PC-3 (cell line): ENCODE results near the gene MYO3B. TPM values are rescaled to one million over a fixed set of nuclear protein-coding genes. Genes with fewer than 3 reads are reported as not detected.

ENCODE experiments used
- ATAC-seq: fragments of 200-7000 bp; cut with Tn5 transposase; 2 replicates; pipeline ENCODE4 v1.9.1; 2020; ENCODE audit warnings: mild to moderate bottlenecking, moderate library complexity
- BruUV-seq: library from RNA; stranded (reverse); fragments of 400-500 nt; replicated peaks from 2 replicates; lab custom pipeline; 2021; lab: Mats Ljungman, UMichigan
- CTCF ChIA-PET: fragments of 300-600 bp; sonication (Branson Sonifier 250); formaldehyde crosslinking; loops from one replicate; lab custom pipeline; 2022; ENCODE audit warnings: antibody characterized with exemption; lab: Charles Lee
- POLR2A ChIA-PET: fragments of 300-600 bp; sonication (Branson Sonifier 250); formaldehyde crosslinking; loops from one replicate; lab custom pipeline; 2022; ENCODE audit warnings: antibody characterized with exemption; ENCODE audit not compliant: unreplicated experiment; lab: Charles Lee
- DNase-seq: peaks from one replicate; pipeline ENCODE4 v3.0.0-alpha.2; 2015
- H2AFZ ChIP-seq: fragments of 300-600 bp; sonication (generic); 2 replicates; pipeline ENCODE4 v1.6.0; 2016; ENCODE audit warnings: antibody characterized with exemption, low read length
- H3F3A ChIP-seq: fragments of 300-600 bp; sonication (generic); one replicate; pipeline ENCODE4 v1.6.0; 2017; ENCODE audit warnings: antibody characterized with exemption, low read length, control low read depth, mild to moderate bottlenecking; ENCODE audit not compliant: unreplicated experiment
- H3K27ac ChIP-seq: fragments of 300-600 bp; sonication (generic); 2 replicates; pipeline ENCODE4 v1.5.1; 2016; ENCODE audit warnings: mild to moderate bottlenecking, low read length
- H3K27me3 ChIP-seq: fragments of 300-600 bp; sonication (generic); 2 replicates; pipeline ENCODE4 v1.6.1; 2016; ENCODE audit warnings: low read length, mixed read lengths
- H3K36me3 ChIP-seq: fragments of 300-600 bp; sonication (generic); 2 replicates; pipeline ENCODE4 v1.6.1; 2016; ENCODE audit warnings: low read depth, mixed run types, low read length, mixed read lengths
- H3K4me1 ChIP-seq: fragments of 300-600 bp; sonication (generic); 2 replicates; pipeline ENCODE4 v1.5.1; 2016; ENCODE audit warnings: low read length; ENCODE audit not compliant: insufficient read depth
- H3K4me2 ChIP-seq: fragments of 300-600 bp; sonication (generic); 2 replicates; pipeline ENCODE4 v1.6.0; 2016; ENCODE audit warnings: low read length
- H3K4me3 ChIP-seq: fragments of 300-600 bp; sonication (generic); 2 replicates; pipeline ENCODE4 v1.5.1; 2016; ENCODE audit warnings: mild to moderate bottlenecking, low read length, mixed read lengths
- H3K79me2 ChIP-seq: fragments of 300-600 bp; sonication (generic); 2 replicates; pipeline ENCODE4 v1.6.1; 2017; ENCODE audit warnings: low read length, mixed read lengths
- H3K9ac ChIP-seq: fragments of 300-600 bp; sonication (generic); 2 replicates; pipeline ENCODE4 v1.6.0; 2016; ENCODE audit warnings: mild to moderate bottlenecking, low read length
- H3K9me2 ChIP-seq: fragments of 300-600 bp; sonication (generic); replicated peaks from 2 replicates; pipeline ENCODE4 v1.6.1; 2016; ENCODE audit warnings: mixed run types, low read length, mixed read lengths
- H3K9me3 ChIP-seq: fragments of 300-600 bp; sonication (generic); 2 replicates; pipeline ENCODE4 v1.6.1; 2016; ENCODE audit warnings: low read length, mixed read lengths
- H4K20me1 ChIP-seq: fragments of 300-600 bp; sonication (generic); 2 replicates; pipeline ENCODE4 v1.6.1; 2016; ENCODE audit warnings: low read length, mixed read lengths
- CTCF ChIP-seq: fragments of 300-600 bp; sonication (generic); conservative IDR thresholded peaks from 2 replicates; pipeline ENCODE4 v1.5.1; 2017; ENCODE audit warnings: antibody characterized with exemption, low read depth, mild to moderate bottlenecking, low read length
- EZH2 ChIP-seq: fragments of 300-600 bp; sonication (generic); IDR thresholded peaks from one replicate; pipeline ENCODE4 v1.6.1; 2017; ENCODE audit warnings: antibody characterized with exemption, mild to moderate bottlenecking, low read length; ENCODE audit not compliant: unreplicated experiment
- EZH2phosphoT487 ChIP-seq: fragments of 300-600 bp; sonication (generic); IDR thresholded peaks from 2 replicates; pipeline ENCODE4 v1.6.1; 2018; ENCODE audit warnings: mild to moderate bottlenecking, antibody characterized with exemption, low read length, borderline replicate concordance
- intact Hi-C: fragments of 100-400 bp; cut with micrococcal nuclease; formaldehyde crosslinking; loops from 2 replicates; pipeline ENCODE4 v1.9.0; 2023
- total RNA-seq: library from RNA; depleted of rRNA; stranded (reverse); fragments of >200 nt; gene quantifications from 2 replicates; pipeline ENCODE4 v1.2.3, GENCODE V29; 2014

MYO3B gene
- total RNA-seq, 1 experiment from 2014 or later: 1.1 TPM

- Histone ChIP-seq H3K36me3 (no peaks in the 10 kb centered on the region), H3K4me2 (no peak overlapping the region), H3K79me2 (no peaks in the 10 kb centered on the region), H3K9ac (no peak overlapping the region), H3K27ac (no peak overlapping the region), H3F3A (no peaks in the 10 kb centered on the region), H4K20me1 (no peaks in the 10 kb centered on the region), H3K9me2 (no peaks in the 10 kb centered on the region), H3K4me3 (no peak overlapping the region), H3K4me1 (peaks cover 23% of the 10 kb centered on the region), H2AFZ (no peak overlapping the region), H3K27me3 (no peaks in the 10 kb centered on the region), H3K9me3 (no peaks in the 10 kb centered on the region)
- ChIA-PET POLR2A (no interaction called here), CTCF (no interaction called here)
- no TSS peak for BruUV-seq
- DNase-seq: no peak
- intact Hi-C loops: no loop called here
- TF ChIP-seq EZH2 (no peak), CTCF (no peak), EZH2phosphoT487 (no peak)
- ATAC-seq: no peak
Measured at GRCh38 chr2:170505631-170506275, 327.8 kb downstream of the MYO3B start.

GRCh38 chr2:170509452-170510193, 331.7 kb downstream of the MYO3B start:
- Histone ChIP-seq H3K27ac (no peak overlapping the region), H3K9me3 (no peaks in the 10 kb centered on the region), H3K27me3 (no peaks in the 10 kb centered on the region), H3K36me3 (no peaks in the 10 kb centered on the region), H2AFZ (0 out of 2 replicates have a peak overlapping the region, but pooled peaks have one; percentile 15), H3K4me3 (no peak overlapping the region), H3K9me2 (no peaks in the 10 kb centered on the region), H3K4me2 (peak overlapping the region; percentile 1; the same call in 1 of the 2 replicates), H4K20me1 (no peaks in the 10 kb centered on the region), H3K79me2 (no peaks in the 10 kb centered on the region), H3K9ac (no peak overlapping the region), H3K4me1 (peaks cover 23% of the 10 kb centered on the region), H3F3A (no peaks in the 10 kb centered on the region)
- TF ChIP-seq EZH2phosphoT487 (no peak), CTCF (no peak), EZH2 (no peak)
- no TSS peak for BruUV-seq
- no peak for ATAC-seq
- ChIA-PET POLR2A (no interaction called here), CTCF (no interaction called here)
- intact Hi-C loops: no loop called here
- DNase-seq: peak; percentile 71

- no peak overlapping the region for H3K27ac ChIP-seq
- BruUV-seq: no TSS peak
- no peaks in the 10 kb centered on the region for H3K36me3 ChIP-seq
- DNase-seq: no peak
- H3K9me2 ChIP-seq: no peaks in the 10 kb centered on the region
- no peak overlapping the region for H2AFZ ChIP-seq
- no peaks in the 10 kb centered on the region for H3K27me3 ChIP-seq
- ATAC-seq: no peak
- no peak overlapping the region for H3K4me3 ChIP-seq
- no peak overlapping the region for H3K4me2 ChIP-seq
- no peak for TF ChIP-seq EZH2phosphoT487
- TF ChIP-seq CTCF: no peak
- TF ChIP-seq EZH2: no peak
- no peaks in the 10 kb centered on the region for H3F3A ChIP-seq
- intact Hi-C loops: no loop called here
- POLR2A ChIA-PET: no interaction called here
- peaks cover 18% of the 10 kb centered on the region for H3K4me1 ChIP-seq
- CTCF ChIA-PET: no interaction called here
- H3K79me2 ChIP-seq: no peaks in the 10 kb centered on the region
- H3K9ac ChIP-seq: no peak overlapping the region
- H4K20me1 ChIP-seq: no peaks in the 10 kb centered on the region
- no peaks in the 10 kb centered on the region for H3K9me3 ChIP-seq
Measured at GRCh38 chr2:170512266-170512665, 334.3 kb downstream of the MYO3B start.
